H9 (cell line): Measurements from ENCODE around the gene OTX1. TPM values are rescaled to one million over a fixed set of nuclear protein-coding genes. Genes with fewer than 3 reads are reported as not detected.

Experiments used
- DNase-seq: peaks from one replicate; pipeline ENCODE4 v3.0.0-alpha.2; 2017
- H2AFZ ChIP-seq: one replicate; pipeline ENCODE4 v1.6.1; 2013; ENCODE audit warnings: mild to moderate bottlenecking, low read length, control low read depth, moderate library complexity
- H2AK5ac ChIP-seq: 2 replicates; pipeline ENCODE4 v1.6.1; 2013; ENCODE audit warnings: low read length, control low read depth, mixed read lengths; ENCODE audit not compliant: insufficient read length
- H2BK120ac ChIP-seq: one replicate; pipeline ENCODE4 v1.6.1; 2013; ENCODE audit warnings: low read depth, mild to moderate bottlenecking, low read length, control low read depth, inconsistent platforms; ENCODE audit not compliant: poor library complexity, severe bottlenecking
- H2BK12ac ChIP-seq: 2 replicates; pipeline ENCODE4 v1.6.1; 2013; ENCODE audit warnings: low read length, control low read depth, mixed read lengths, low read depth; ENCODE audit not compliant: insufficient read length
- H2BK15ac ChIP-seq: 2 replicates; pipeline ENCODE4 v1.6.1; 2013; ENCODE audit warnings: low read depth, low read length, control low read depth
- H2BK20ac ChIP-seq: one replicate; pipeline ENCODE4 v1.6.1; 2013; ENCODE audit warnings: low read depth, mild to moderate bottlenecking, low read length, control low read depth, inconsistent platforms; ENCODE audit not compliant: poor library complexity, severe bottlenecking
- H2BK5ac ChIP-seq: 2 replicates; pipeline ENCODE4 v1.6.1; 2013; ENCODE audit warnings: low read length, control low read depth, mixed read lengths; ENCODE audit not compliant: insufficient read length
- H3K14ac ChIP-seq: 2 replicates; pipeline ENCODE4 v1.6.1; 2013; ENCODE audit warnings: low read length, control low read depth; ENCODE audit not compliant: insufficient read depth
- H3K18ac ChIP-seq: 2 replicates; pipeline ENCODE4 v1.6.1; 2013; ENCODE audit warnings: low read depth, mild to moderate bottlenecking, mixed read lengths, low read length, control low read depth; ENCODE audit not compliant: insufficient read length
- H3K23ac ChIP-seq: 2 replicates; pipeline ENCODE4 v1.6.1; 2013; ENCODE audit warnings: low read length, control low read depth, mixed read lengths, low read depth; ENCODE audit not compliant: insufficient read length
- H3K23me2 ChIP-seq: 2 replicates; pipeline ENCODE4 v1.6.1; 2013; ENCODE audit warnings: low read depth, mild to moderate bottlenecking, mixed read lengths, low read length, control low read depth; ENCODE audit not compliant: insufficient read length, poor library complexity, severe bottlenecking
- H3K27ac ChIP-seq: 2 replicates; pipeline ENCODE4 v1.5.1; 2013; ENCODE audit warnings: low read length, control low read depth, mixed read lengths, low read depth; ENCODE audit not compliant: insufficient read length
- H3K27me3 ChIP-seq: 2 replicates; pipeline ENCODE4 v1.6.1; 2013; ENCODE audit warnings: low read length, control low read depth, inconsistent platforms; ENCODE audit not compliant: insufficient read depth
- H3K4ac ChIP-seq: 2 replicates; pipeline ENCODE4 v1.6.1; 2013; ENCODE audit warnings: low read depth, mild to moderate bottlenecking, control low read depth, inconsistent platforms, low read length, moderate library complexity
- H3K4me1 ChIP-seq: 2 replicates; pipeline ENCODE4 v1.6.1; 2013; ENCODE audit warnings: low read length, control low read depth, inconsistent platforms; ENCODE audit not compliant: insufficient read depth
- H3K4me2 ChIP-seq: 2 replicates; pipeline ENCODE4 v1.6.1; 2013; ENCODE audit warnings: low read length, control low read depth, mixed read lengths; ENCODE audit not compliant: insufficient read length, insufficient read depth
- H3K56ac ChIP-seq: 2 replicates; pipeline ENCODE4 v1.6.1; 2013; ENCODE audit warnings: low read depth, mild to moderate bottlenecking, mixed read lengths, low read length, control low read depth; ENCODE audit not compliant: insufficient read length
- H3K79me1 ChIP-seq: 2 replicates; pipeline ENCODE4 v1.6.1; 2013; ENCODE audit warnings: low read depth, mild to moderate bottlenecking, moderate library complexity, low read length, control low read depth, inconsistent platforms; ENCODE audit not compliant: insufficient read depth, poor library complexity, severe bottlenecking
- H3K79me2 ChIP-seq: 2 replicates; pipeline ENCODE4 v1.6.1; 2013; ENCODE audit warnings: low read length, control low read depth, inconsistent platforms; ENCODE audit not compliant: insufficient read depth
- H3K9ac ChIP-seq: 2 replicates; pipeline ENCODE4 v1.6.1; 2013; ENCODE audit warnings: low read length, control low read depth, mixed read lengths; ENCODE audit not compliant: insufficient read length; ENCODE audit errors: extremely low read depth
- H3K9me3 ChIP-seq: one replicate; pipeline ENCODE4 v1.6.1; 2013; ENCODE audit warnings: low read depth, low read length, inconsistent platforms; ENCODE audit not compliant: control insufficient read depth
- H3T11ph ChIP-seq: one replicate; pipeline ENCODE4 v1.6.1; 2013; ENCODE audit warnings: mild to moderate bottlenecking, low read length, control low read depth, inconsistent platforms
- H4K20me1 ChIP-seq: one replicate; pipeline ENCODE4 v1.6.1; 2013; ENCODE audit not compliant: control insufficient read depth, insufficient read length, insufficient read depth
- H4K5ac ChIP-seq: 2 replicates; pipeline ENCODE4 v1.6.1; 2013; ENCODE audit warnings: low read depth, mild to moderate bottlenecking, mixed read lengths, low read length, control low read depth; ENCODE audit not compliant: insufficient read length
- H4K8ac ChIP-seq: replicated peaks from 2 replicates; pipeline ENCODE4 v1.6.1; 2013; ENCODE audit warnings: low read length, control low read depth, mixed read lengths, low read depth; ENCODE audit not compliant: insufficient read length
- H4K91ac ChIP-seq: 2 replicates; pipeline ENCODE4 v1.6.1; 2013; ENCODE audit warnings: low read depth, mild to moderate bottlenecking, moderate library complexity, mixed read lengths, low read length, control low read depth; ENCODE audit not compliant: insufficient read length
- H3K27ac Mint-ChIP-seq, 3 experiments: 2 replicates in 2 of 3; 3 replicates in 1 of 3; pipeline ENCODE4 v1.8.0; 2020 to 2021; ENCODE audit warnings: mixed read lengths in 3 of 3, mild to moderate bottlenecking in 1 of 3, moderate library complexity in 1 of 3
- H3K27me3 Mint-ChIP-seq: 2 replicates; pipeline ENCODE4 v1.8.0; 2021; ENCODE audit warnings: low read depth, mild to moderate bottlenecking, moderate library complexity, mixed read lengths
- H3K36me3 Mint-ChIP-seq, 3 experiments: 2 replicates in 2 of 3; 3 replicates in 1 of 3; pipeline ENCODE4 v1.8.0; 2020 to 2021; ENCODE audit warnings: low read depth in 3 of 3, mixed read lengths in 3 of 3; ENCODE audit not compliant: insufficient read depth in 1 of 3
- H3K4me1 Mint-ChIP-seq, 2 experiments: 2 replicates each; pipeline ENCODE4 v1.8.0; 2020; ENCODE audit warnings: mixed read lengths in 2 of 2
- H3K4me3 Mint-ChIP-seq, 2 experiments: 2 replicates in 1 of 2; 3 replicates in 1 of 2; pipeline ENCODE4 v1.8.0; 2020 to 2021; ENCODE audit warnings: mild to moderate bottlenecking in 2 of 2, mixed read lengths in 2 of 2, moderate library complexity in 1 of 2
- H3K9me3 Mint-ChIP-seq, 2 experiments: 2 replicates in 1 of 2; 3 replicates in 1 of 2; pipeline ENCODE4 v1.8.0; 2020; ENCODE audit warnings: mild to moderate bottlenecking in 2 of 2, mixed read lengths in 2 of 2, moderate library complexity in 1 of 2
- CTCF ChIP-seq: fragments of 200-600 bp; sonication (generic); conservative IDR thresholded peaks from 3 replicates; pipeline ENCODE4 v1.8.0; 2021; ENCODE audit warnings: antibody characterized with exemption, mild to moderate bottlenecking
- WGBS: extraction: QIAGEN DNeasy Blood & Tissue Kit; methylation state at CpG from one replicate; pipeline ENCODE4 v1.1.7; 2013; ENCODE audit warnings: missing lambda C conversion rate, low lambda C conversion rate, mixed read lengths; ENCODE audit not compliant: insufficient read length; ENCODE audit errors: extremely low coverage; 5-methylcytosine and 5-hydroxymethylcytosine counted together
- total RNA-seq: library from RNA; stranded (reverse); gene quantifications from 2 replicates; pipeline ENCODE4 v1.2.1, GENCODE V29; 2021

OTX1 gene
- total RNA-seq, 1 experiment from 2014 or later: 0.13 TPM

GRCh38 chr2:63092857-63093256, 42.2 kb downstream of the OTX1 start:
- Histone ChIP-seq H3K4ac (no peak overlapping the region), H3K4me1 (no peaks in the 10 kb centered on the region), H3K79me1 (no peaks in the 10 kb centered on the region), H2BK20ac (no peak overlapping the region), H3K27ac (no peak overlapping the region), H2BK120ac (no peak overlapping the region), H4K5ac (no peak overlapping the region), H3T11ph (no peak overlapping the region), H3K18ac (no peak overlapping the region), H3K14ac (no peak overlapping the region), H4K8ac (no peak overlapping the region), H3K23me2 (no peaks in the 10 kb centered on the region), H4K91ac (no peak overlapping the region), H3K56ac (no peak overlapping the region), H3K9ac (no peak overlapping the region), H3K9me3 (no peaks in the 10 kb centered on the region), H4K20me1 (no peaks in the 10 kb centered on the region), H2BK12ac (no peak overlapping the region), H2AK5ac (no peak overlapping the region), H2BK5ac (no peak overlapping the region), H2BK15ac (no peak overlapping the region), H3K79me2 (no peaks in the 10 kb centered on the region), H3K27me3 (no peaks in the 10 kb centered on the region), H2AFZ (no peak overlapping the region), H3K4me2 (no peak overlapping the region), H3K23ac (no peak overlapping the region)
- no peak overlapping the region for H3K4me3 Mint-ChIP-seq
- no CpG with 5 or more reads among the region's 1 CpG for WGBS
- peaks cover 2% of the 10 kb centered on the region; the same call in 1 of the 2 replicates for H3K27me3 Mint-ChIP-seq
- H3K4me1 Mint-ChIP-seq: peaks cover 4 to 8% of the 10 kb centered on the region in 2 experiments
- H3K9me3 Mint-ChIP-seq: peaks cover 2 to 4% of the 10 kb centered on the region in 2 experiments; a peak in 3 of 5 replicates
- no peak overlapping the region for H3K27ac Mint-ChIP-seq
- DNase-seq: no peak
- no peak for TF ChIP-seq CTCF
- no peaks in the 10 kb centered on the region; a peak in 1 of 7 replicates for H3K36me3 Mint-ChIP-seq
